ENCODE data around the gene KDM5B.

The KDM5B gene

GRCh38 chr1:202801175-202801574 is 7.0 kb downstream of the KDM5B start:
- peaks cover 7% of the 10 kb centered on the region for H3K4me1 ChIP-seq (ENCODE audit: control insufficient read depth, insufficient read depth, low read length)
- no peak for TF ChIP-seq ZNF473 (tag by site-specific recombination; IDR thresholded peaks at IDR 0.05)
- TF ChIP-seq ZNF777 (tag by site-specific recombination; IDR thresholded peaks at IDR 0.05; ENCODE audit: borderline replicate concordance), result no peak

GRCh38 chr1:202800742-202801141 is 7.5 kb downstream of the KDM5B start:
- Histone ChIP-seq H3K4me3 (ENCODE audit: low read depth, low read length) (no peak overlapping the region), H3K27ac (ENCODE audit: extremely low read depth, low read depth, low read length) (no peak overlapping the region), H3K9me3 (ENCODE audit: control insufficient read depth, insufficient read depth, low read depth, low read length) (no peaks in the 10 kb centered on the region), H3K4me1 (ENCODE audit: control insufficient read depth, insufficient read depth, low read length) (peaks cover 7% of the 10 kb centered on the region), H3K36me3 (ENCODE audit: control insufficient read depth in 2 of 2, insufficient read depth in 1 of 2, low read length in 2 of 2) (no peaks in the 10 kb centered on the region; a peak in 1 of 3 replicates)
- CTCF ChIA-PET, result interaction anchor here (0.7 to 1.1 kb wide), 4 partner anchors 9 to 69 kb away, joined by 3 read pairs; no protein-coding TSS in a partner anchor
- POLR2A ChIA-PET, result interaction anchor here (1.6 kb wide), 1 partner anchor 10 kb away, joined by 5 read pairs; the partner anchor contains the start of gene PCAT6
- TF ChIP-seq GLIS1 (tag by site-specific recombination; IDR thresholded peaks at IDR 0.05), result no peak

More at GRCh38 chr1:202801175-202801574, 7.0 kb downstream of the KDM5B start:
- ChIA-PET CTCF (interaction anchor here (0.7 to 1.1 kb wide), 4 partner anchors 9 to 70 kb away, joined by 3 read pairs; no protein-coding TSS in a partner anchor), POLR2A (interaction anchor here (1.6 kb wide), 1 partner anchor 9 kb away, joined by 5 read pairs; the partner anchor contains the start of gene PCAT6)
- Histone ChIP-seq H3K9me3 (ENCODE audit: control insufficient read depth, insufficient read depth, low read depth, low read length) (no peaks in the 10 kb centered on the region), H3K27ac (ENCODE audit: extremely low read depth, low read depth, low read length) (no peak overlapping the region), H3K36me3 (ENCODE audit: control insufficient read depth in 2 of 2, insufficient read depth in 1 of 2, low read length in 2 of 2) (no peaks in the 10 kb centered on the region; a peak in 1 of 3 replicates), H3K4me3 (ENCODE audit: low read depth, low read length) (no peak overlapping the region)

GRCh38 chr1:202798792-202799331 is 9.4 kb downstream of the KDM5B start:
- Histone ChIP-seq H3K27ac (ENCODE audit: extremely low read depth, low read depth, low read length) (no peak overlapping the region), H3K4me3 (ENCODE audit: low read depth, low read length) (no peak overlapping the region), H3K9me3 (ENCODE audit: control insufficient read depth, insufficient read depth, low read depth, low read length) (no peaks in the 10 kb centered on the region), H3K36me3 (ENCODE audit: control insufficient read depth in 2 of 2, insufficient read depth in 1 of 2, low read length in 2 of 2) (no peaks in the 10 kb centered on the region; a peak in 1 of 3 replicates), H3K4me1 (ENCODE audit: control insufficient read depth, insufficient read depth, low read length) (peaks cover 12% of the 10 kb centered on the region)
- POLR2A ChIA-PET, result interaction anchor here (1.7 kb wide), 1 partner anchor 9 kb away, joined by 6 read pairs; the partner anchor contains the start of gene KDM5B
- TF ChIP-seq ZBTB10 (tag by site-specific recombination; IDR thresholded peaks at IDR 0.05), result no peak
- no peak for TF ChIP-seq ZNF626 (tag by site-specific recombination; IDR thresholded peaks at IDR 0.05)
- no peak for TF ChIP-seq ZNF121 (tag by site-specific recombination; IDR thresholded peaks at IDR 0.05)
- TF ChIP-seq ZNF501 (tag by site-specific recombination; IDR thresholded peaks at IDR 0.05), result no peak
- no peak for TF ChIP-seq ZNF48 (tag by site-specific recombination; IDR thresholded peaks at IDR 0.05)
- TF ChIP-seq GFI1B (tag by site-specific recombination; IDR thresholded peaks at IDR 0.05), result no peak
- no peak for TF ChIP-seq ZBTB49 (tag by site-specific recombination; IDR thresholded peaks at IDR 0.05; ENCODE audit: low read depth)
- no peak for TF ChIP-seq ZBTB6 (tag by site-specific recombination; IDR thresholded peaks at IDR 0.05)
- CTCF ChIA-PET, result interaction anchor here (0.9 kb wide), 1 partner anchor 200 kb away, joined by 3 read pairs; no protein-coding TSS in a partner anchor

Measured in HEK293 (cell line).